ENCODE results near the gene ING5.
"Not testable (repeated sequence)": the region's sequence is repeated elsewhere in the genome, so short reads cannot be mapped to it uniquely, and the experiment has no call there.

The ING5 gene

DNA sequence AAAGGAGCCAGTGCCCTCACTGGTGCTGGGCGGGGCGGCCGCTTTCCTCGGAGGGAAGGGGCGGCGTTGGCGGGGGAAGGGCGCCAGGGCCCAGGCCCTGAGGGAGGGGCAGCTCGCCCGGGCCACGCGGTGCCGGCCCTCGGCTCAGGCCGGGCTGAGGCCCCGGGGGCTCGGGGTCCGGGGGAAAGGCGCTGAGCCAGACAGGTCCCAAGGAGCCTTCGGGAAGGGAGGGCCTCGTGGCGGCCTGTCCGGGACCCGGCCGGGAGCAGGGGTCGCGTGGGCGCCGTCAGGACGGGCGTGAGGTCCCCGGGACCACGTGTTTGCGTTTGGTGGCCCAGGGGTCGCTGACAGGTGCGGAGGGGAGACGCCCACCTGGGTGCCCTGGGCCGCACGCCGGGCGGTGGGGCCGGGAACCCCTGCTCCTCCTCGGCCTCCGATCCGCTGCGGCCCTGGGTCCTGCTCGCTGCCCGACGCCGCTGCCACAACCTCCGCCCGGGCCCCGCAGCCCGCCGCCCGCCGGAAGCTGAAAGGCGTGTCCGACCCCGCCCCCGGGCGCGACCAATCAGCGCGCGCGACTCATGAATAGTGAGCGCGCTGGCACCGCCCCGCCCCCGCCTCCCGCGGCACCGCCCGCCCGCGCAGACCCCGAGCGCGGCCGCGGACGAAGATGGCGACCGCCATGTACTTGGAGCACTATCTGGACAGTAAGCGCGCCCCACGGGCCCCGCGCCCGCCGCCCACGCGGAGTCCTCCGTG is at the start of gene ING5:
ING5 (plus strand) TSS at position 641 of the 756 bp plus-strand sequence; CDS start at position 668, 27 bp downstream.
- in situ Hi-C loops (cut with HindIII; ENCODE audit: low sequenced_read_pairs): no loop called here

DNA sequence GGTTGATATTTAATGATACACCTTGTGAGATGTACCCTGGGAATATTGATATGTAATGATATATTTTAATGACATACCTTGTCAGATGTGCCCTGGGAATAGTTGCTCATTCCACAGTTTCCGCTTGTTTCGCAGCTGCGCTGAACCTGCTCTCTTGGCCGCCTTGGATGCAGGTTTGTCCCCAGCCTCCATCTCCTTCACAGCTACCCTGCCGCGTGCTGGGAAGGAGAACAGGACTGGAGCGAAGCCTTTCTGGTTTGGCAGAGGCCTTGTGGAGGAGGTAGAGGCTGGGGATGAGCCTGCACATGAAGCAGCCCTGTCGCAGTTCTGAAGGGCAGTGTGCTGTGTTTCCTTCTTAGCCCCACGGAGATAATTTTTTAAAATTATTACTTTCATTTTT is 49.7 kb upstream of the ING5 start:
- in situ Hi-C loops (cut with HindIII; ENCODE audit: low sequenced_read_pairs): no loop called here

DNA sequence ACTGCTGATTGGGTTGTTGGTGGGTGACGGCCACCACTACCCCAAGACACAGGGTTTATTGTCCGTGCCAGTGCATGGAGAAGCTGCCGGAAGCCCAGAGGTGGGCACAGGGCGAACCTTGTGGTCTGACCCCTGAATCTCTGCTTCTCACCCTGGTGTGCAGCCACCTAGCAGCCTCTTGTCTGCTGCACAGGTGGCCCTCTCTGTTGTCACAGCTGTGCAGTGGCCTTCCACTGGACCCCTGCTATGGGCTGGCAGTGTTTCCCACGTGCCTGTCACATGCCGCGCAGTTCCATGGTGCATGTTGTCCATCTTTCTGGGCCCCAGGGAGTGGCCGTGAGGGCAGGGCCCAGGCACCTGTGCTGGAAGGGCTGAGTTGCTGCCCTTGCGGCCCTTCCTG is 49.1 kb upstream of the ING5 start:
- in situ Hi-C loops (cut with HindIII; ENCODE audit: low sequenced_read_pairs): no loop called here

DNA sequence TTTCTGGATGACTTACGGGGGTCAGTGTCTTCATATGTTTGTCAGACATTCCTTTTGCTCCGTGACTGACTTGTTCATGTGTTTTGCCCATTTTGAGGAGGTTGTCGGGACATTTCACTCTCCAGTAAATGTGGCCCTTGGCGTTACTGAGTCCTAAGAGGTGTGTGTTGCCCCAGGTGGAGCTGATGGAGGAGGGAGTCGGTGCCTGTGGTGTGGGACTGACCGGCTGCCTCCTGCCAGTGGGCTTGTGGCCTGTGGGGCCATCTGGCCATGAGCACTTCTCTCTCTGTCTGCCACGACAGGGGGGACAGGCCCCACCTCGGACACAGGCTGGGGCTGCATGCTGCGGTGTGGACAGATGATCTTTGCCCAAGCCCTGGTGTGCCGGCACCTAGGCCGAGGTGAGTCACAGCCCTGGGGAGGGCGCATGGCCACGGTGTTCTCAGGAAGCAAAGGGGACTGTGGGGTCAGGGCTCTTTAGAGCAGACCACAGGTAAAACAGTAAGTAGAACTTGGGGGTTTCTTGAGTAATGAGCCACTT is 48.6 kb upstream of the ING5 start:
- in situ Hi-C loops (cut with HindIII; ENCODE audit: low sequenced_read_pairs): no loop called here

DNA sequence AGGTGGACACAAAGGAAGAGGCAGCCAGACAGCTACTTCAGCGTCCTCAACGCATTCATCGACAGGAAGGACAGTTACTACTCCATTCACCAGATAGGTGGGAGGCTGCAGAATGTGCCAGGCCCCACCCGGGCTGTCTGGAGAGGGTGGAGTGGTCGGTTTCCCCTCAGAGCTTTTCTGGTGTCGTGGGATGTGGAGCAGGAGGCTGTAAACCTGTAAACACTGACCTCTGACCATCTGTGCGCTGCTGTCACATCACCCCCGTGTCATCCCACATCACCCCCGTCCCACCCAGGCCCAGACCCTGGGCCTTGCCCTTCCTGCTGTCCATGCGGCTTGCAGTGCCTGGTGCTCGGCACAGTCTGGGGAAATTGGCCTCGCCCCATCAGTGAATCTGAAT is 47.3 kb upstream of the ING5 start:
- in situ Hi-C loops (cut with HindIII; ENCODE audit: low sequenced_read_pairs): no loop called here

DNA sequence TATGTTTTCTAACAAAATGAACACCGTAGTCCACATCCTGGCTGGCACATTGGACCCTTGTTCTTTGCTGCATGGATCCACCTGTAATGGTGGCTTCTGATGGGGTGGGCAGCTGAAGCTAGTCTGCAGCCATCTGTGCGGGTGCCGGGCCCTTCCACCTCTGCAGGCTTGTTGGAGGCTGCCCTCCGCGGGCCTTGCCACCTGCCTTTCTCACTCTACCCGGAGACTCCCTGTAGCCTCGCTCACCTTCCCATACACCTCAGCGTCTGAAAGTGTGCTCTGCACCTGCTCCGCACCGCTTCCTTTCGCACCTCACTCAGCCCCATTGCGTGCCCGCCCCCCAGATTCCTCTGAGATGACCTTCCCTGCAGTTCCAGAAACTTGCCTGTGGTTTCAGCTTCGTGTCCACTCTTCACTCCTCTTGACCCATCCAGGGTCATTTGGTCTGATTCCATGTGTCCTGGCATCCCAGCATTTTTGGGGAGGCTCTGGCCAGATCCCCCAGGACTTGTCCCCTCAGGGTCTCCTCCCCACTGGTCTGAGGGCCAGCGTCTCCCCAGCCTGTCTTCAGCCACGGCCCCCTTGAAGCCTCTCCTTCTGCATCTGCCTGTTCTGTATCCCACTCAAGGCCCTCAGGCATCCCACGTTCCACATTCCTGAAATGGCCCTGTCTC is 46.2 kb upstream of the ING5 start:
- in situ Hi-C loops (cut with HindIII; ENCODE audit: low sequenced_read_pairs): no loop called here

DNA sequence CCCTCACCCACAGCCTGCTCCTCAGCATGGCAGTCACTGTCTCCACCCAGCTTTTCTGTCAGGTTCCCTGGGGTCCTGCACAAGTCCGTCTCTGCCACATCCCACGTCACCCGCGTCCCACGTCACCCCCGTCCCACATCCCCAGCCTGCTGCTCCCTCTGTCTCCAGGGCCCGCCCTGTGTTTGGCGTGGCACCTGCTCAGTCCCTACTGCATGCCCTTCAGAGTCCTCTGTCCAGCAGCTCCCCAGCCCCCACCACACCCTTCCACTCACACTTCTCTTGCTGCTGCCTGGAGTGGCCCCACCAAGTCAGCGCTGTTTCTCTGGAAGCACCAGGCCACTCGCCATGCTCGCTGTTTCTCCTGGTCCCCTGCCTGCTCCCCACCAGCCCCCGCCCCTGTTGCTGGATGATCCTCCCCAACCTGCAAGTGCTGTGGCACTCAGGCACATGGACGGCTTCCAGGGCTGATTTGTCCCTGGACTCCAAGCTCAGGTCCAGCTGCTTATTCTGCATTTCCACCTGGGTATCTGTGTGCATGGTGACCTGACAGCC is 45.6 kb upstream of the ING5 start:
- in situ Hi-C loops (cut with HindIII; ENCODE audit: low sequenced_read_pairs): no loop called here

DNA sequence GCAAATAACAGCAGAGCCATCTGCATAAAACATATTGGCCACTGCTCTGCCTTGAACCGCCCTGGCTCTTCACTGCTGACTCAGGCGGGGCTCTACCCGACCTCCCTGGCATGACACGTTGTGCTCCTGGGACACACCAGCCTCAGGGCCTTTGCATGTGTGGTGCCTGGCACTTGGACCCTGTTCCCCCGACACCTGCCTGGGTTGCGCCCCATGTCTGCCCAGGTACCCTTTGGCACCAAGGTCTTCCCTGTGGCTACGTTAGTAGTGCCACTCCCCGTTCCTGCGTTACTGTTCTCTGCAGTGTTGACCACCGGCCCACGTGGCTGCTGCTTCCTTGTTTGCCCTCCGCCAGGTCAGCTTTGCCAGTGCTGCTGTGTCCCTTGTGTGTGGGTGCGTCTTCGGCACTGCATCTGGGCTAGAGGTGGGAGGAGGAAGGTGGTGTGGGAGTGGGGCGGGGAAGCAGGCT is 44.0 kb upstream of the ING5 start:
- in situ Hi-C loops (cut with HindIII; ENCODE audit: low sequenced_read_pairs): no loop called here

DNA sequence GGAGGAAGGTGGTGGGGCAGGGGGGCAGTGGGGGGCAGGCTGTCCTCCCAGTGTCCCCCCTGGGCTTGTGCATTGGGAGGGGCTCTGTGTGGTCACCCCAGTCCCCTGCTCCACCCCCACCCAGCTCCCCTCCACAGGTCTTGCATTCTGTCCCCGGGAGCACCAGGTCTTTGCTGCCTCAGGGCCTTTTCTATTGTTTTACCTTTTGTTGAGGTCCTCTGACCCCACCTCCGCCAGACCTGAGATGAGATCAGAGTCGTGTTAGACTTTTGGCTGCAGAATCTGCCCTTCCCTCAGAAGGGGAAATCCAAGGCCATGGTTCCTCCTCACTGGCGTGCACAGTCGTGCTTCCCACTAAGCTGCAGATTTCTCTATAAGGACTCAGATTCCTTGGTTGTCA is 43.5 kb upstream of the ING5 start:
- in situ Hi-C loops (cut with HindIII; ENCODE audit: low sequenced_read_pairs): no loop called here

DNA sequence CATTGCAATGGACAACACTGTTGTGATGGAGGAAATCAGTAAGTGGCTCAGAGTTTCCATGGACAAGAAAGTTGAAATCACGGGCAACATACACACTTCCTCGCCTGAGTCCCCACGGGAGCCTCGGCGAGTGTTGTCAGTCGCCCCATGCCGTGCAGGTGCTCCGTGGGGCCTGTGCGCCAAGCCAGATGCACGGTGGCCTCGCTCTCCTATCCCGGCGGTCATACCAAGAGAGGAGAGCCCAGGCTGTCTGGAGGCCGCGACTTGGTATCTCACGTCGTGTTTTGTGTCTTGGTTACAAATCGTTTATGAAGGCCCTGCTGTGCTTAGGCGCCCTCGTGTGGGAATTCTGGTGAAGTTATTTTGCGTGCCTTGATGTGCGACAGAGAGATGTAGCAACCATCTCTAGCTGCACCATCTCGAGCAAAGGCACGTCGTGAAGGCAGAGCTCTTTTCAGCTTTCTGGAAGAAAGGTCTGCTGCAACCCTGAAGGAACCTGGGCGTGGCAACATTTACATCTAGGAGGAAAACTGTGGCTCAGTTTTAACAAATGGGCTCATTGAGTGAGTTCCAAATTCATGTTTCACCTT is 42.6 kb upstream of the ING5 start:
- in situ Hi-C loops (cut with HindIII; ENCODE audit: low sequenced_read_pairs): no loop called here

DNA sequence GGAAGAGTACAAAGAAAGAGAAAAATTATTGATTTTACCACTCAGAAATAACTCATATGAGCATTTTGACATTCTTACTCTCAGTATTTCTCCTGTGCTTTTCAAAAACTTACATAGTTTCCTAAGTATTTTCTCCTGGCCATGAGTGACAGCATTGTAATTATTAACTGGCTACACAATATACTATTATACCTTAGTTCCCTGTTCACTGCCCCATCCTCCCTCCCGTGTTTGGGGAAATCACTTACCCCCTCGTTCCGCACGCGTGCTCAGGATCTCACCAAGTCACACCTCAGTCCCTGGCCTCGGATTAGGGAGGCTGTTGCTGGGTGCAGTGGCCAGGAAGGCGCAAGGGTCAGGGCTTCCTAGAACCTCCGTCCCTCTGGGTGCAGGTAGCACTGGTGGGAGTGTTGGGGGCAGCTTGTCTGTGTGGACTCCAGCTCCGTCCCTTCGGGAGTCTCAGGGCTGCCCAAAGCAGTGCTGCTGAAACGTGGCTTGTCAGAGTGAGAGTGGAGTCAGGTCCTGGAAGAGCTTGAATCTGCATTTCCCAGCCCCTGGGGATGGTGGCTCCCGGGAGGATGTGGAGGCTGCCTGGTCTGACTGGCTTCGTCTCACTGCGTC is 41.1 kb upstream of the ING5 start:
- in situ Hi-C loops (cut with HindIII; ENCODE audit: low sequenced_read_pairs): no loop called here

DNA sequence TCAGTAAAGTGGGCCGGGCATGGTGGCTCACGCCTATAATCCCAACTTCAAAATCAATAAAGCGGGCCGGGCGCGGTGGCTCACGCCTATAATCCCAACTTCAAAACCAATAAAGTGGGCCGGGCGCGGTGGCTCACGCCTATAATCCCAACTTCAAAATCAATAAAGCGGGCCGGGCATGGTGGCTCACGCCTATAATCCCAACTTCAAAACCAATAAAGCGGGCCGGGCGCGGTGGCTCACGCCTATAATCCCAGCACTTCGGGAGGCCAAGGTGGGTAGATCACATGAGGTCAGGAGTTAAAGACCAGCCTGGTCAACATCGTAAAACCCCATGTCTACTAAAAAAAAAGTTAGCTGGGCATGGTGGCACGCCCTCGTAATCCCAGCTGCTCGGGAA is 39.1 kb upstream of the ING5 start:
- in situ Hi-C loops (cut with HindIII; ENCODE audit: low sequenced_read_pairs): not testable (repeated sequence)

DNA sequence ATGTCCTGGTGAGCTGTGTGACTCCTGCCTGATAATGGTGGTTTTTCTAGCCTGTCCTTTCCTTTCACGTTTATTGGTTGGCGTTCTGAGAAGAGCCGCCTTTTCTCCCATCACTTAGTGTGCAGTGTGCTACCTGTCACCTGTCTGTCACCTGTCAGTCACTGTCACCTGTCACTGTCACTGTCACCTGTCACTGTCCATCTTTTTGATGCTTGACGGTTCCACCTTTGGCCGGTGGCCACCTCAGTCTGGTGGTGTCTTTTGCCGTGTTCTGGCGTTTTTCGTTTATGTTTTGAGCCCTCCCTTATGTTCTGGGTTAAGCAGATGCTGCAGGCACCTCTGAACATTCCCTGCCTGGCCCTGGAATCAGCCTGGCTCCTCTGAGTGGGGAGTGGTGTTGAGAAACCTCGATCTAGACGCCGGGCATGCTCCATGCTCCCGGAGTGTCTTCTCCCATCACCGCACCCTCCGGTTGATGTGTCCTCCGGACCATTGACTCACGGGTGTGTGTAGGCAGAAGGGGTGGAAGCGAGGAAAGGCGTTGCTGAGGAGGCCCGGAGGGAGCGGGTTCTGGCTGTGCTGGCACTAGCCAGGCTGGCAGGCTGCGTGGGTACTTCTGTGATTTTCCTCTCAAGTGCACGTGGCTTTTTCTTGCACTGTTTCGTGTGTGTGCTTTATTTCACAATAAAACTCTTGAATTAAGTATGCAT is 36.0 kb upstream of the ING5 start:
- in situ Hi-C loops (cut with HindIII; ENCODE audit: low sequenced_read_pairs): no loop called here

DNA sequence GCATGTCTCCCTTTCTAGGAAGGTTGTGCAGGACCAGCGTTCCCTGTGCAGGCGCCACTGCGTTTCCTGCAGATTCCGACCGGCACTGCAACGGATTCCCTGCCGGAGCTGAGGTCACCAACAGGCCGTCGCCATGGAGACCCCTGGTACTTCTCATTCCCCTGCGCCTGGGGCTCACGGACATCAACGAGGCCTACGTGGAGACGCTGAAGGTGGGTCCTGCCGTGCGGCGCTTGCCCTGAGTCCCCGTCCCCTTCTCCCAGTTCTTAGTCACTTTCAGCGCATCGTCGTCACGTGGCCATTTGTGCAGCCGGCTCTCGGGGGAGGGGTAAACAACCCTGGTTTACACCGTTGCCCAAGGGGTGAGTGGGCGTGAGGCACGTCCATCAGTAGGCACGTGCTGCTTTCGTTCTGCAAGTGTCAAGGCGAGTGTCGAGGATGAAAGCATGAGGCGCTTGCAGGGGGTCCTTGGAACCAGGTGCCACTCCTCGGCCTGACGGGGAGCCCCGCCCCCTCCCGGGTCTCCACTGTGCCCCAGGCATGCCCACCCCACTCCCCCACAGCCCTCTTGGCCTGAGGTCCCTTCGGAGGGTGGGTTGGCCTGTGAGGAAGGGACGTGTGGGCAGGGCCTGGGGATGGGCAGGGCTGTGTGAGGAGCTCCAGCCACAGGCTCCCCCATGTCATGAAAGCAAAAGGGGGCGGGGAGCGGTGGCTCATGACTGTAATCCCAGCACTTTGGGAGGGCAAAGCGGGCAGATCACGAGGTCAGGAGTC is 35.0 kb upstream of the ING5 start:
- in situ Hi-C loops (cut with HindIII; ENCODE audit: low sequenced_read_pairs): no loop called here

DNA sequence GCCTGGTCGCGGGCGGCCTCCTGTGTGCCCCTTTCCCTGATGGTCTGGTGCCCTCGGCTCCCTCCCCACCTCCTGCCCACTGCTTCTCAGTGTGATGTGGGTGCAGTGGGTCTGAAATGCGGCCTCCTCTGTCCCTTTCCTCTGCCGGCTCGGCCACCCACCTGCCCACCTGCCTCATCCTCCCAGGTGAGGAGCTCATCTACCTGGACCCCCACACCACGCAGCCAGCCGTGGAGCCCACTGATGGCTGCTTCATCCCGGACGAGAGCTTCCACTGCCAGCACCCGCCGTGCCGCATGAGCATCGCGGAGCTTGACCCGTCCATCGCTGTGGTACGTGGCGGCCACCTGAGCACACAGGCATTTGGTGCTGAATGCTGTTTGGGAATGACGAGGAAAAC is 33.5 kb upstream of the ING5 start:
- in situ Hi-C loops (cut with HindIII; ENCODE audit: low sequenced_read_pairs): no loop called here

DNA sequence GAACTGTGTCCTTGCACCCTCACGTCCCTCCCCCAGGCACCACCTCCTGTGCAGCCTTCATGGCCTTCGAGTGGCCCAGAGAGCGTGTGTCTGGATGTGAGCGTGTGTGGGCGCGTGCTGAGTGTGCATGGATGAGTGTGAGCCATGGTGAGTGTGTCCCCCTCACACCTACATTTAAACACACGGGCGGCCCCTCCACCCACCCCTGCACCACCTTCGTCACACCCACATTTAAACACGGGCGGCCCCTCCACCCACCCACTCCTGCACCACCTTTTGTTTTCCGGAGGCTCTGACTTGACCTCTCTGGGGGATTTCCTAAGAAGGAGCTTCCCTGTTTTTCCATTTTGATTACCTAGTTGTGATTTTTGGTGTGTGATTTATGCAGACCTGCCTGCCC is 33.0 kb upstream of the ING5 start:
- in situ Hi-C loops (cut with HindIII; ENCODE audit: low sequenced_read_pairs): no loop called here

DNA sequence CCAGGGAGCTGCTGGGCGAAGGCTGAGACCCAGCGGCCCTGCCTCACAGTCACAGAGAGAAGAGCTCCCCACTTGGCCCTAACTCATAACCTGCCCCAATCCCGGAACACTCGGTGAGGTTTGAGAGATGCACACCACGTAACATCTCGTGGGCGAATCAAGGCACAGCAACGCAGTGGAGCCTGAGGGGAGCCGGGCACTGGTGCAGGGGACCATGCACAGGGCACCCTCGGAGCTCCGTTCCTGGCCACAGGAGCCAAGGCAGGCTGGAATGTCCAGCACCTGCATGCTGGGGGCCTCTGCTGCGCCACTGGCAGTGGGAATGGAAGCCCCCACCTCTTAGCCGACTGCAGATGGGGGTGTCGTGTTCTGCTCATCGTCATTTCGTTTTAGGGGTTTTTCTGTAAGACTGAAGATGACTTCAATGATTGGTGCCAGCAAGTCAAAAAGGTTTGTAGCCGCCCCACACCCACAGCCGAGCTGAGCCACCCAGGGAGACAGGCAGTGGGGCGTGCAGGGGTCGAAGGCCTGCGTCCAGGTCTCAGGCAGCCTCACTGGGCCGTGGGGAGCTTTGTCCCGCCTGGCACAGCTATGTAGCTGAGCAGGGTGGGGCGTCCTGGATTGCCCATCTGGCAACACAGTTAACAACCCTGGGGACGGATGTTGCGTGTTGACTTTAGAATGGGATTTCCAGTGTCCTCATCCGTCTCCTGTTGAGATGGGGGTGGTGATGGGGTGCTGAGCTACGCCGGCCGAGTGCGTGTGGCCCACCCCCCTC is 31.3 kb upstream of the ING5 start:
- in situ Hi-C loops (cut with HindIII; ENCODE audit: low sequenced_read_pairs): no loop called here

DNA sequence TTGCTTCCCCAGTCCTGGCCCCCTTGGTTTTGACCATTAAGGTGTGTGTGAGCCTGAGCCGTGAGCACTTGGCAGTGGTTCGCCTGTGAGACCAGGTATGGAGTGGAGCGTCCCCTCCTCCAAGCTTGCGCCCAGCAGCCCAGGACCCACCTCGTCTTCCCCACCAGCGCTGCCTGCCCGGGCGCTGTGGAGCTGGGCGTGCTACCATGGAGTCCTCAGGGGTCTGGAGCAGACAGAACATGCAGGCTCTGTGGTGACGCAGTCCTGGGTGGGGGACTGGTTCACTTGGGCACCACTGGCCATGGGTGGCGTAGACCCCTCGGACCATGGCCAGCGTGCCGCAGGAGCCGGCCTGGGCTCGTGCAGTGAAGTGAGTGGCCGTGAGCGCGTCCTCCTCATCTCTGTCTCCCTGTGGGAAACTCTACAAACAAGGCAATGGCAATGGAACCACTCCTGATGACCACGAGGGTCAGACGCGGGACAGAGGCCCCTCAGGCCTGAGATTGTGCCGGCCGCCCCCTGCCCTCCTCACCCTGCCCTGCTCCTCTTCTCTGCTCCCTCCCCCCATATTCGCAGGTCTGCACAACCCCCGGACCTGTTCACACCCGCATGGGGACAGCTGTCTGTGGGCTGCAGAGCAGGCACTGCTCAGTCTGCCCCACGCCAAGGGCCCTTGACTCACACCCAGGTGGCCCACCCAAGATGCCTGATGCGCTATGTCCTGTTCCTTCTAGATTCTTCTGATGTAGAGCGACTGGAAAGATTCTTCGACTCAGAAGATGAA is 30.2 kb upstream of the ING5 start:
- in situ Hi-C loops (cut with HindIII; ENCODE audit: low sequenced_read_pairs): no loop called here

Data from DLD1 (cell line).